Pons (tissue), 1 donor: Measurements from ENCODE around the gene VPS39.

Experiments used
- DNase-seq: peaks from one replicate; pipeline ENCODE4 v3.0.0-alpha.2; 2016; ENCODE audit warnings: low spot score

The VPS39 gene

DNA sequence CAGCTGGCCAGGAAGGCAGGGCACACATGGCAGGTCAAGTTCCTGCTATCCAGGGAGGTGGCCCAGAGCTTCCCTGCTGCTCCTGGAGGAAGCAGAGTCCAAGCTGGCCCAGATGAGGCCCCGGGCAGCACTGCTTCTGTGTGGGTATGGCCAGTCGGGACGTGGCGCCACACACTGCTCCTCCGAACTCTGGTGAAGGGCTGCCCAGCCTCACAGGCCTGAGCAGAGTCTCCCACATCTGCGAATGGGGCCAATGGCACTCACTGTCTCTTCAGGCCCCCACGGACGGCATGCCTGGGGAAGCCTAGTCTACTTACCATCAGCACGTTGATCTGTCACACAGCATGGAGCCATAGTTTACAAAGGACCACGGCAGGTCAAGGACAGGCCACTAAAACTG is 49.2 kb downstream of the VPS39 start:
- DNase-seq, result no peak

- no peak for DNase-seq
Observed at GRCh38 chr15:42157981-42158765, 49.9 kb downstream of the VPS39 start.

DNA sequence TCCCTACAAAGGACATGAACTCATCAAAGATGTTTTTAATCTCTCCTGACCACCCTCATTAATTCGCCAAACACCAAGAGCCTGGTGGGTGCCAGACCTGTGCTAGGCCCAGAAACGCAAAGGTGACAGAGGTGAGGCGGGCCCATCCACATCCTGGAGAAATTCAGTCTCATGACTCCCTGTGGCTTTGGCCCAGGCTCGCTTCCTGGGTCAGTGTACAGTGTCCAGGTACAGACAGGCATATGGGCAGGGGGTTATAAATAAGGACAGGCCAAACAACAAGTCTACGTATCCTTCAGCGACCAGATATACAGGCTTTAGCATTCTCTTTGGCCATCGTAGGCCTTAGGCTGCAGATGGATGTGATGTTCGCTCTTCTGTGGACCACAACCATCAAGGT is 50.7 kb downstream of the VPS39 start:
- no peak for DNase-seq

GRCh38 chr15:42156243-42156922 is 51.7 kb downstream of the VPS39 start, which contains the start of gene PLA2G4F:
Gene PLA2G4F (minus strand): TSS chr15:42156636. CDS start chr15:42156549, 87 bp downstream.
- no peak for DNase-seq

DNA sequence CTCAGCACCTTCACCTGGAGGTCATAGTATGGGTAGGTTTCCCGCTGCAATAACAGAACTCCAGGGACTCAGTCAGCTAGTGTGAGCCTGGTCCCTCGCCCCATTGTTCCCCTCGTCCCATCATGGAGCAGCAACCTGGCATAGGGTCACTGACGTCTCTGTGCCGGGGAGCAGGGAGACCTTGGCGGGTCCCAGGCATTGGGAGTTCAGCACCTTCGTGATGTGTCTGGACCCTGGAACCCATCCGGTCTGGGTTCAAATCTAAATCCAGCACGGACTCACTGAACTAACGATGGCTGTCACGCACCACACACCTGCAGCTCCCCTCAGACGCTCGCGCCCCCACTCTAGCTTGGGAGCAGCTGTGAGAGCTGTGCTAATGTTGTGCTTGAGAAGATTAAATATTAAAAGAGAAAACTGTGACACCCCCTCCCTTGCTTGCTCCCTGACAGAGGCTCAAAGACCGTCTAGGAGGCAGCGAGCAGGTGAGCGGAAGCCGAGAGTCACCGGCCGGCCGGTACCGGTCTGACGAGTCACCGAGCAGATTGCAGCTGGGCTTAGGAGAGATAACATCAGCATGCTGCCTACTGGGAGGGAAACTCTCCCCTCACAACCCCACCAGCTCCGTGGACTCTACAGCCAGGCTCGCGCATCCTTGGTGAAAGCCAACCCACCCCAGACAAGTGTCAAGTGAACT is 52.4 kb downstream of the VPS39 start:
- DNase-seq, result no peak

DNA sequence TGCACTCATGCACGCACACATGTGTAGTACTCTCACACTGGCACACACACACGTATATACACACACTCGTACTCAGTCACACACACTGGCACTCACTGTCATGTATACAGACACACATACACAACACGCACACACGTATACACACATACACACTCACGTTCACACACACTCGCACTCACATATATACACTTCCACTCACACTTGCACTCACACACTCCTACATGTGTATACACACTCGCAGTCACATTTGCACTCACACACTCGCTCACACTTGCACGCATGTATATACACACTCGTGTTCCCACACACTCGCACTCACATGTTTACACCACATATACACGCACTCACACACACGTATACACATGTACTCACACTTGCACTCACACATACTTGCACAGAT is 53.1 kb downstream of the VPS39 start:
- DNase-seq, result no peak

DNA sequence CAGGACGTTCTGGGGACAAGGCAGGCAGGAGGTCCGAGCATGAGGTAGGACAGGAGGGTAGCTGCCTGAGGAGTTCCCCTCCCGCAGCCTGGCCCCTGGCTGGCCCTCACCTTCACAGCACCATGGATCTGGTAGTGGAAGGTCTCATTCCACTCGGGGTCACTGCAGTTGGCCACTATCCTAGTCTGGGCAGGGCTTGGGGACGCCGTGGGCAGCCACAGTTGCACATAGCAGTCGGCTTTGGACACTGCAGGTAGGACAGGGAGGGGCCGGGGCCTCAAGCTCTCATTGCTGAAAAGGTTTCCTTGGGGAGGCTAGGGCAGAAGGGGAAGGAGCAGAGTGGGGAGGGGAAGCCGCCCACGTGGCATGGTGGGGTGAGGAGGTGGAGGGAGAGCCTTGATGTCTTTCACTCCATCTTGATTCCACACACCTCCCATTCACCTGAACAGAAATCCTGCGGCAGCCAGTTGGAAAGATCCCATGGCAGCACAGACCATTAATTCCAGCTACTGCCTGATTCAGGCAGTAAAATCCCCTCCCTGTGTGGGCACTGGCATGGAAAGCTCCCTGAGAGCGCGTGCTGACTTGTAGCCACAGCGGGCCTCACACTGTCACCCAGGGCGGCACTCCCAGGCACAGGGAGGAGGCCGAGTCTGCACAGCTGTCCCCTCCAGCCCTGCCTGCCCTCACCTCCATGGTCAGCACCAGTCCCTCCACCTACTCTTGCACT is 53.7 kb downstream of the VPS39 start:
- DNase-seq, result no peak

GRCh38 chr15:42153874-42154211 is 54.3 kb downstream of the VPS39 start:
- no peak for DNase-seq

- DNase-seq, result no peak
Observed at GRCh38 chr15:42152921-42153698, 55.0 kb downstream of the VPS39 start.

DNA sequence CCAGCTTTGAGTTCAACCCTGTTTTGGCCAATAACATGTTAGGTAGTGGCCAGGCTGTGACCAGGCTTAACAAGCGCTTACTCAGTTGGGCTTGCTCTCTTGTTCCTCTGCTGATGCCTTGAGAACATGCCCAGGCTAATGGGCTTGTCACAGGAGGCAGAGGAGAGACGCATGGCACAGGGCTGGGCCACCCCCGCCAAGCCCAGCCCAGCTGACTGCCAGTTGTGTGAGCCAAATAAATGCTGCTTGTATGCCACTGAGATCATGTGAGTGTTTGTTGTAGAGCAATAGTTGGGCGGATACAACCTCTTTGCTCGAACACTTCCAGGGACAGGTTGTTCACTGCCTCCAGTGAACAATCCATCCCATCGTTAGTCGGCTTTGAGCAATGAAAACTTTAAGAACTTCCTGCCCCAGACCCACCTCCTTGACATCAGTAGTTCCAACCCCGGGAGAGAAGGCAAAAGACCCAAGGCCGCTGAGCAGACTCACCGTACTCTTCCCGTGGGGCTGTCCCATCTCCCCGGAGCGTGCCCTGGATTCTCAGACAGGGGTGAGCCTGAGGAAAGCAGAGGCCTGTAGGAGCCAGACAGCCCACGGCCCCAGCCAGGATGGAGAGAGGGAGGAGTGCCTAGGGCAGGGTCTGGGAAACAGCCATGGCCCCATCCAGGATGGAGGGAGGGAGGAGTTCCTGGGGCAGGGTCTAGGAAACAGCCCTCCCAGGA is 55.7 kb downstream of the VPS39 start:
- DNase-seq, result peak; percentile 44

DNA sequence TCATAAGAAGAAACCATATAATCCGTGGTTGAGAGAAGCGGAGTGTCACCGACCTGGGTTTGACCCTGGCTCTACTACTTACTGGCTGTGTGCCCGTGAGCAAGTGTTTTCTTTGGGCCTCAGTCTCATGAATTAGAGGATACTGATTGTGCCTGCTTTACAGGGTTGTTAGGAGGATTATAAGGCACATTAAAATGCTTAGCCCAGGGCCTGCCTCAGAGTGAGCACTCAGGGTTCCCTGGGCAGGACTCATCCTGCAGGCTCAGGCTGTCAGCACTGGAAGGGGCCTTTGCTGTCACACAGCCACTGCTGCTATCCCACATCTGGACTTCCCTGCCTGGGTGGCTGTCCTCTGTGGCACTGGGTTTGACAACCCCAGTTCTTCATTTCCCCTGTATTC is 56.4 kb downstream of the VPS39 start:
- no peak for DNase-seq

DNA sequence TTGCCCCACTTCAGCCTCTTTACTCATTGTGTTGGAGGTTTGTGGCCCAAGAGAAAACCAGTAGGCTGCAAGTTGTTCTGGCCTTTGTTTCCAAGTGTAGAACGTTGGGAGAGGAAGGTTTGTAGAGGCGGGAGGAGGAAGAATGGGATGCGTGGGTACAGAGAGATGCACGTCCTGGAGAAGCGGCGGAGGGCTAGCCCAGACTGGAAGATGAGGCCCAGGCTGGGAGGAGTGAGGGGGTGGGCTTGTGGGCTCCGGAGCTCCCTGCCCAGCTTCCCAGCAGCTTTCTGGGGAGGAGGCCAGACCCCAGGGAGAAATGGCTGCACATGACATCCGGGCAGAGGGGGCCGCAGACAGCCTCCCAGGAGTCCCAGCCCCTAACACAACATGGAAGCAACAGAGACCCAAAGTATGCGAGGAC is 57.0 kb downstream of the VPS39 start:
- no peak for DNase-seq

GRCh38 chr15:42150219-42150970 is 57.7 kb downstream of the VPS39 start:
- no peak for DNase-seq

- DNase-seq, result no peak
Observed at GRCh38 chr15:42149493-42150218, 58.4 kb downstream of the VPS39 start.

- no peak for DNase-seq
Observed at GRCh38 chr15:42148808-42149492, 59.2 kb downstream of the VPS39 start.

DNA sequence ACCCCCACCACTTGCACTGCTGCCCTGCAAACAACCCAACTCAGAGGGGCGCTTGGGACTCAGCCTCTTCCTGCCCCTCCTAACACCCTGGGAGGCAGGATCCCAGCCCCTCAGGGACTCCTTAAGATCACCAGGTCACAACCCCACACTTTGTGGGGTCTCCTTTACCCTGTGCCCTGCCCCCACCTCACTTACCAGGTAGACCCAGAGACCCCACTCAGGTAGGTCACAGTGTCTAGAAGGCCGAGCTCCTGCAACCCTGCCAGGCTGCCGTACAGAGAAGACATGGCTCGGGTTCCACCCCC is 60.7 kb downstream of the VPS39 start:
- no peak for DNase-seq

- DNase-seq, result no peak
Observed at GRCh38 chr15:42146551-42147430, 61.3 kb downstream of the VPS39 start.
